GM18867 (cell line): Measurements from ENCODE around the gene OGT.
"Not testable (repeated sequence)": the region's sequence is repeated elsewhere in the genome, so short reads cannot be mapped to it uniquely, and the experiment has no call there.

Experiments
- ATAC-seq: cut with Tn5 transposase; IDR thresholded peaks from one replicate; pipeline ENCODE4 v1.9.1; 2021; ENCODE audit warnings: mild to moderate bottlenecking, moderate library complexity; ENCODE audit not compliant: unreplicated experiment

The OGT gene

GRCh38 chrX:71532753-71533425 is at the start of gene OGT:
OGT (plus strand) TSS chrX:71533104; CDS start chrX:71533300, 196 bp downstream.
- peak; percentile 80 for ATAC-seq

GRCh38 chrX:71487814-71488213 is 45.1 kb upstream of the OGT start:
- ATAC-seq = no peak

- ATAC-seq = no peak
Observed at GRCh38 chrX:71489540-71489939, 43.4 kb upstream of the OGT start.

GRCh38 chrX:71492231-71493065 is 40.5 kb upstream of the OGT start:
- ATAC-seq = peak; percentile 47

GRCh38 chrX:71493111-71493613 is 39.7 kb upstream of the OGT start:
- no peak for ATAC-seq

GRCh38 chrX:71495979-71496378 is 36.9 kb upstream of the OGT start:
- not testable (repeated sequence) for ATAC-seq

- ATAC-seq = no peak
Observed at GRCh38 chrX:71496476-71496875, 36.4 kb upstream of the OGT start.

GRCh38 chrX:71502080-71502479 is 30.8 kb upstream of the OGT start:
- ATAC-seq = not testable (repeated sequence)

- ATAC-seq = no peak
Observed at GRCh38 chrX:71504346-71504745, 28.6 kb upstream of the OGT start.

GRCh38 chrX:71509289-71509688 is 23.6 kb upstream of the OGT start:
- ATAC-seq = no peak

GRCh38 chrX:71510161-71510560 is 22.7 kb upstream of the OGT start:
- ATAC-seq = no peak

GRCh38 chrX:71513731-71514130 is 19.2 kb upstream of the OGT start:
- not testable (repeated sequence) for ATAC-seq

- peak; percentile 87 for ATAC-seq
Observed at GRCh38 chrX:71514367-71515037, 18.4 kb upstream of the OGT start.

- no peak for ATAC-seq
Observed at GRCh38 chrX:71515038-71515396, 17.9 kb upstream of the OGT start.

GRCh38 chrX:71525316-71525715 is 7.6 kb upstream of the OGT start:
- no peak for ATAC-seq

- peak; percentile 21 for ATAC-seq
Observed at GRCh38 chrX:71532078-71532752, 689 bp upstream of the OGT start.

- no peak for ATAC-seq
Observed at GRCh38 chrX:71533516-71533850, 579 bp downstream of the OGT start.

GRCh38 chrX:71533851-71534561 is 1.1 kb downstream of the OGT start:
- no peak for ATAC-seq

GRCh38 chrX:71534773-71535544 is 2.1 kb downstream of the OGT start:
- no peak for ATAC-seq

GRCh38 chrX:71536285-71536684 is 3.4 kb downstream of the OGT start:
- ATAC-seq = no peak
